Endodermal cell (in vitro differentiated cells): ENCODE data around the gene ANKRD6. TPM values are rescaled to one million over a fixed set of nuclear protein-coding genes. Genes with fewer than 3 reads are reported as not detected.

Source experiments
- DNase-seq: peaks from one replicate; pipeline ENCODE4 v3.0.0-alpha.2; 2017
- H3K27ac ChIP-seq: 2 replicates; pipeline ENCODE4 v1.5.1; 2013; ENCODE audit warnings: mild to moderate bottlenecking, low read depth, low read length, moderate library complexity
- H3K27me3 ChIP-seq: 2 replicates; pipeline ENCODE4 v1.6.1; 2013; ENCODE audit warnings: mild to moderate bottlenecking, low read length, moderate library complexity; ENCODE audit not compliant: insufficient read depth, control insufficient read depth, poor library complexity, severe bottlenecking
- H3K36me3 ChIP-seq: 2 replicates; pipeline ENCODE4 v1.7.0; 2013; ENCODE audit warnings: mild to moderate bottlenecking, low read length, moderate library complexity; ENCODE audit not compliant: control insufficient read depth, insufficient read depth
- H3K4me1 ChIP-seq: one replicate; pipeline ENCODE4 v1.7.0; 2013; ENCODE audit warnings: low read length; ENCODE audit not compliant: control insufficient read depth, insufficient read depth
- H3K4me3 ChIP-seq: 2 replicates; pipeline ENCODE4 v1.5.1; 2013; ENCODE audit warnings: mild to moderate bottlenecking, low read length, moderate library complexity
- H3K9ac ChIP-seq: 2 replicates; pipeline ENCODE4 v1.6.1; 2013; ENCODE audit warnings: mild to moderate bottlenecking, low read length, moderate library complexity; ENCODE audit not compliant: poor library complexity, severe bottlenecking; ENCODE audit errors: extremely low read depth
- H3K9me3 ChIP-seq: 2 replicates; pipeline ENCODE4 v1.6.1; 2013; ENCODE audit warnings: mild to moderate bottlenecking, low read length, moderate library complexity; ENCODE audit not compliant: control insufficient read depth
- H3K27ac Mint-ChIP-seq: 2 replicates; pipeline ENCODE4 v1.8.0; 2020; ENCODE audit warnings: mixed read lengths
- H3K27me3 Mint-ChIP-seq: 2 replicates; pipeline ENCODE4 v1.8.0; 2021; ENCODE audit warnings: mild to moderate bottlenecking, mixed read lengths; ENCODE audit not compliant: insufficient read depth
- H3K36me3 Mint-ChIP-seq: 2 replicates; pipeline ENCODE4 v1.8.0; 2020; ENCODE audit warnings: low read depth, mixed read lengths
- H3K4me1 Mint-ChIP-seq: 2 replicates; pipeline ENCODE4 v1.8.0; 2020; ENCODE audit warnings: mixed read lengths
- H3K4me3 Mint-ChIP-seq: 2 replicates; pipeline ENCODE4 v1.8.0; 2020; ENCODE audit warnings: mild to moderate bottlenecking, moderate library complexity, mixed read lengths
- H3K9me3 Mint-ChIP-seq: 2 replicates; pipeline ENCODE4 v1.8.0; 2020; ENCODE audit warnings: mild to moderate bottlenecking, mixed read lengths
- WGBS, 2 experiments: methylation state at CpG; one replicate each; pipeline versions ENCODE4 v1.1.5 to v1.1.7; 2013; ENCODE audit warnings: missing lambda C conversion rate in 2 of 2, mixed read lengths in 1 of 2; ENCODE audit not compliant: insufficient coverage in 1 of 2, insufficient read length in 1 of 2; 5-methylcytosine and 5-hydroxymethylcytosine counted together
- total RNA-seq, 2 donors: library from RNA; stranded (reverse); fragmentation: NEBNext Ultra II Directional in 1 of 2; extraction: Animal tissue kit (Norgen Biotek cat#: 25700) in 1 of 2; gene quantifications; 2 replicates in 1 of 2; 3 replicates in 1 of 2; pipeline ENCODE4 v1.2.1, GENCODE V29; 2021
- TF ChIP-seq, protein P1 (sequence below): fragments of 200-600 bp; sonication (generic); conservative IDR thresholded peaks from 2 replicates; pipeline ENCODE4 v1.5.0; 2021; ENCODE audit warnings: antibody characterized with exemption, mild to moderate bottlenecking

The ANKRD6 gene
- total RNA-seq, 2 donors from 2014 or later, result 88.7 to 110 TPM

DNA sequence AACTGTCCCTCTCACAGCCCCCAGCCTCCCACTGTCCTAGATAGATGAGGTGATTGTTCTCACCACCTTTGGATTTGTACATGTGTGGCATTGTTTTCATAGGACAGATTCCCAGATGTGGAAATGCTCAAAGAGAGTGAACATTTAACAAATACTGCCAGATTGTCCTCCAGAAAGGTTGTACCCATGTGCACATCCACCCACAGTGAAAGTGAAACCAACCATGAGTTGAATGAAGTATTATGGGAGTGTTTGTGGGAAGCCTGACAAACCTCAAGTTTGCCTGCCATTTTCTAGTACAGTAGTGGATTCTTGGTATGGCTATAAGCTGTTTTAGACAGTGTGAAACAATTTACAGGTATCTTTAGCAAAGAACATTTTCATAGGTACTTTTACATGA is 42.7 kb downstream of the ANKRD6 start:
- Histone ChIP-seq H3K27ac (no peak overlapping the region), H3K36me3 (peaks cover 15% of the 10 kb centered on the region), H3K9ac (no peak overlapping the region), H3K4me1 (peaks cover 8% of the 10 kb centered on the region), H3K27me3 (no peaks in the 10 kb centered on the region), H3K4me3 (no peak overlapping the region), H3K9me3 (no peaks in the 10 kb centered on the region)
- peaks cover 21% of the 10 kb centered on the region for H3K36me3 Mint-ChIP-seq
- H3K27ac Mint-ChIP-seq, result no peak overlapping the region
- TF ChIP-seq, protein P1, sequence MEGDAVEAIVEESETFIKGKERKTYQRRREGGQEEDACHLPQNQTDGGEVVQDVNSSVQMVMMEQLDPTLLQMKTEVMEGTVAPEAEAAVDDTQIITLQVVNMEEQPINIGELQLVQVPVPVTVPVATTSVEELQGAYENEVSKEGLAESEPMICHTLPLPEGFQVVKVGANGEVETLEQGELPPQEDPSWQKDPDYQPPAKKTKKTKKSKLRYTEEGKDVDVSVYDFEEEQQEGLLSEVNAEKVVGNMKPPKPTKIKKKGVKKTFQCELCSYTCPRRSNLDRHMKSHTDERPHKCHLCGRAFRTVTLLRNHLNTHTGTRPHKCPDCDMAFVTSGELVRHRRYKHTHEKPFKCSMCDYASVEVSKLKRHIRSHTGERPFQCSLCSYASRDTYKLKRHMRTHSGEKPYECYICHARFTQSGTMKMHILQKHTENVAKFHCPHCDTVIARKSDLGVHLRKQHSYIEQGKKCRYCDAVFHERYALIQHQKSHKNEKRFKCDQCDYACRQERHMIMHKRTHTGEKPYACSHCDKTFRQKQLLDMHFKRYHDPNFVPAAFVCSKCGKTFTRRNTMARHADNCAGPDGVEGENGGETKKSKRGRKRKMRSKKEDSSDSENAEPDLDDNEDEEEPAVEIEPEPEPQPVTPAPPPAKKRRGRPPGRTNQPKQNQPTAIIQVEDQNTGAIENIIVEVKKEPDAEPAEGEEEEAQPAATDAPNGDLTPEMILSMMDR, result no peak
- H3K4me3 Mint-ChIP-seq, result no peak overlapping the region
- H3K9me3 Mint-ChIP-seq, result no peaks in the 10 kb centered on the region
- H3K27me3 Mint-ChIP-seq, result peaks cover 2% of the 10 kb centered on the region
- no peak for DNase-seq
- peaks cover 19% of the 10 kb centered on the region for H3K4me1 Mint-ChIP-seq

DNA sequence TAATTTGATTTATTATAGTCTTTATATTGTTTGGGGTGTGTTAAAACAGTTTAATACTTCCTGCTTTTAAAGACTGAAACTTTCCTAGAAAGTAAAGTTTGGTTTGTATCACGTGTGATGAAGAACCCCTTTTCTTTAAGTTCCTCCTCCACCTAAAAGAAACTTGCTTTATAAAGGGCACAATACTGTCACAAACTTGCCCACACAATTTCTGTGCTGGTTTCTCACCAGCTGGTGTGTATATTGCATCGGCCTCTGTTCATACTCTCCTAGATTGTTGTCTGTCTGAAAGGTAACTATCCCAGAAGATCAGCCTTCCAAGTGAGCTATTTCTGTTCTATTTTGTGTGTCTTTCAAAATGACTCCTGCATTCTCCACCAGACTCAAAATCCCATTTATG is 46.9 kb downstream of the ANKRD6 start:
- Histone ChIP-seq H3K9me3 (no peaks in the 10 kb centered on the region), H3K36me3 (peaks cover 8% of the 10 kb centered on the region), H3K4me1 (peaks cover 13% of the 10 kb centered on the region), H3K9ac (no peak overlapping the region), H3K27ac (no peak overlapping the region), H3K4me3 (no peak overlapping the region), H3K27me3 (no peaks in the 10 kb centered on the region)
- 90 to 92% methylated on average over 2 of the region's 2 CpGs for WGBS, 2 experiments
- H3K27ac Mint-ChIP-seq, result no peak overlapping the region
- H3K4me1 Mint-ChIP-seq, result peaks cover 37% of the 10 kb centered on the region
- peaks cover 19% of the 10 kb centered on the region for H3K36me3 Mint-ChIP-seq
- H3K4me3 Mint-ChIP-seq, result no peak overlapping the region
- DNase-seq, result no peak
- H3K27me3 Mint-ChIP-seq, result peaks cover 2% of the 10 kb centered on the region
- TF ChIP-seq, protein P1, result no peak
- no peaks in the 10 kb centered on the region for H3K9me3 Mint-ChIP-seq

GRCh38 chr6:89481695-89482094 is 48.7 kb downstream of the ANKRD6 start:
- WGBS, 2 experiments, result 91% methylated on average over 1 of the region's 1 CpG; no CpG with 5 or more reads in 1 of the 2 experiments
- Histone ChIP-seq H3K4me3 (no peak overlapping the region), H3K9ac (no peak overlapping the region), H3K4me1 (peaks cover 23% of the 10 kb centered on the region), H3K27me3 (no peaks in the 10 kb centered on the region), H3K27ac (no peak overlapping the region), H3K9me3 (no peaks in the 10 kb centered on the region), H3K36me3 (peaks cover 8% of the 10 kb centered on the region)
- TF ChIP-seq, protein P1, result no peak
- H3K27me3 Mint-ChIP-seq, result peaks cover 2% of the 10 kb centered on the region
- H3K9me3 Mint-ChIP-seq, result no peaks in the 10 kb centered on the region
- no peak overlapping the region for H3K27ac Mint-ChIP-seq
- no peak overlapping the region for H3K4me3 Mint-ChIP-seq
- peaks cover 44% of the 10 kb centered on the region for H3K4me1 Mint-ChIP-seq
- H3K36me3 Mint-ChIP-seq, result peaks cover 15% of the 10 kb centered on the region
- DNase-seq, result no peak
